ENCODE data around the gene BCLAF3.

BCLAF3 gene

DNA sequence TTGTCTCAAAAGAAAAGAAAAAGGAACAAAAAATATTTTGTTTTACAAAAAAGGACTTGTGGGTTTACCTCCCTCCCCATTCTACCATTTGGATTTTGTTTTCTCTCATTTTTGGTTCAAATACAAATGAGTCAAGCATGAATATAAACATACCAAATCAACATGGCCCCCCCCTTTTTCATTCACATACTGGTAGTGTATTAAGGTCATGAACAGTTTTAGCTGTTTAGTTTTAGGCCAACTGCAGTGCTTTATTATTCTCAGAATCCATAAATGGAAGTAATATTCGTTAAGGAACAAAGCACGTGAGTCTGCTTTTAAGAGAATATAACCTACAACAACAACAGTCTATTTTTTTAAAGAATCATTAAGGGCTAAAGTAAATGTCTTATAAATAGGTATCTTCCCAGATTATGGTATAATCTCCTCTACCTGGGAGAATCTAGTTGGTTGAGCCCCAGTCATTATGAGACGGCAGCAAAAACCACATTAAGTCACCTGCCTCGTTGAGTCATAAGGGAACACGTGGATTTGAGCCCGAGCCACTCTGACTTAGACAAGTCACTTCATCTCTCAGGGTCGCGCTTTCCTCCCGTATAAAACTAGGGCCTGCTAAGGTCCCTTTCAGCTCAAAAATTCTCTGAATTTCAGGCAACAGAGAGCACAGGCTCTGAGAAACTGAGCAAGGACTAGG is 26.7 kb downstream of the BCLAF3 start:
- peak; percentile 1 to 39 for DNase-seq

- no peak for DNase-seq
Observed at GRCh38 chrX:19960913-19961312, 29.9 kb downstream of the BCLAF3 start.

- DNase-seq, result no peak
Observed at GRCh38 chrX:19958552-19959486, 32.0 kb downstream of the BCLAF3 start.

GRCh38 chrX:19956923-19957322 is 33.9 kb downstream of the BCLAF3 start:
- no peak for DNase-seq

GRCh38 chrX:19956306-19956705 is 34.6 kb downstream of the BCLAF3 start:
- DNase-seq, result no peak

DNA sequence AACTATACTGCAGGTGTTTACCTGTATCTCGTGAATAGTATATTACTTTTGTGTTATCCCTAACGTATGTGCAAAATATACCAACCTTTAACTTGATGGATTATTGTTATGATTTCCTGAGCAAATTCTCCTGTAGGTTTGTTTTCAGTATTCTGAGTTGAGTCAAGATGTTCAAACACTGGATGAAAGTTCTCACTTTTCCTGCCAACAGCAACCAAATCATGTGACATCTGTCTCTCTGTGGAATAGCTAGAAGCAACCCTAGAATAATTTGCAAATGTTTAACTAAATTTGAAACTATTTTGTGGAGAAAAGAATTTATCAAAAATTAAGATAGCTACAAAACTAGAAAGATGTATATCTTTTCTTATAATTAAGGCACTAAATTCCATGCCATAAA is 35.6 kb downstream of the BCLAF3 start:
- no peak for DNase-seq

DNA sequence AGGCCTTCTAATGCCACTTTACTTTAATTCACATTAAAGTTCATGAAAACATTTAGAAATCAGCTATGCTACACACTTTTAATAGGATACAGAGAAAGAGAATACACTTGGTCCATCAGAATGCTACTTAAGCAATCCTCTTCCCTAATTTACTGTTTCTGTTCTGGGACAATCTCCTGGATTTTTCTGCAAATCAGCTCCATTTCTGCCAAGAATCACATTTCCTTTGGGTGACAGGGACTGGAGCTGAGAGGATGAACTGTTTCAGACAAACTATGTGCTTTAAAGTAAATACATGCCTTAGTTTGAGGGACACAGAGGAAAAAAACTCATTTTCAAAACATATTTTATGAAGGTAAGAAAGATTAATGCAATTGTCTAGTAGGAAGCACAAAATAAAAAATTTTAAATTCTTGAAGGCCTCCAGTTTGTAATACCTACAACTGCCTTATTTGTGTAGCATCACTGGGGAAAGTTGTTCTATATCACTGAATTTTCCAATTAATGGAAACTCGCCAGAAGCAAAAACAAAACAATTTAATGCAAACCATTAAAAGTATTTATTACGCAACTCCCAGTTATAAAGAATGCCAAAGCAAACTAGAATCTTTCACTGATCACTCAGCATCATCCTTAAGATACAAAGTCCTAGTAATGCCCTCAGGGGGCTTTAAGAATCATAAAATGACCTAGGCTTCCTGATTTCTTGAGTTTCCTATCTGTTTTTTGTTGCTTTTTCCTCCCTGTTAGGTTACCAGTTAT is 36.3 kb downstream of the BCLAF3 start:
- DNase-seq, result no peak

GRCh38 chrX:19953145-19953544 is 37.7 kb downstream of the BCLAF3 start:
- no peak for DNase-seq

GRCh38 chrX:19949340-19949739 is 41.5 kb downstream of the BCLAF3 start:
- no peak for DNase-seq

- no peak for DNase-seq
Observed at GRCh38 chrX:19947612-19948011, 43.2 kb downstream of the BCLAF3 start.

All from stimulated activated CD4-positive, alpha-beta T cell treated with anti-CD3 and anti-CD28 coated beads, Interleukin-4, amount 100 ng/mL, for 4 hours (primary cell).